ENCODE data around the gene PDSS2. TPM values are rescaled to one million over a fixed set of nuclear protein-coding genes. Genes with fewer than 3 reads are reported as not detected.
"Not testable (repeated sequence)": the region's sequence is repeated elsewhere in the genome, so short reads cannot be mapped to it uniquely, and the experiment has no call there.

PDSS2 gene
- total and polyA plus RNA-seq, 8 donors = 2.7 to 10.1 (median 6.2) TPM

DNA sequence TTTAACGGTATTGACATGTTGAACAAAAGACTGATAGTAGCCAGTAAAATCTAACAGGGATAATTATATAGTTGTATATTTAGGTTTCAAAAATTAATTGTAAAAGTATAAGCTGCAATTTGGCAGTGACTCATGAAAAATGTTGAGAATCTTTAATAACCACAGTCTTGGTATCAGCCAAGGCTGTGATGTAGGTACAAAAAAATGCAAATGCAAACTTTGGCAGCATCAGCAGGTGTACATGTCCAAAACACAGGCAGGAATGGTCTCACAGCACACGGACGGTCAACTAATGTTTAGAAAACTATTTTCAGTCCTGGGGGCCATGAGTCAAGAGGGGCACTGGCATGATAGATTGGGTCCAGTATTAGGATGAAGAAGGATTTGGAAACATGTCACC, 285.6 kb downstream of the PDSS2 start:
- TF ChIP-seq CTCF (IDR thresholded peaks at IDR 0.05) = no peak
- DNase-seq (no peak), ATAC-seq (no peak), FAIRE-seq (no peak)
- Histone ChIP-seq H3K27ac (no peak overlapping the region), H3K4me1 (no peaks in the 10 kb centered on the region), H3K36me3 (no peaks in the 10 kb centered on the region), H3K4me3 (no peak overlapping the region), H3K27me3 (no peaks in the 10 kb centered on the region), H3K9me3 (no peaks in the 10 kb centered on the region)
- intact Hi-C loops (cut with DNase I) = no loop called here
- WGBS, 2 donors = 94 to 97% methylated on average over 3 of the region's 3 CpGs

DNA sequence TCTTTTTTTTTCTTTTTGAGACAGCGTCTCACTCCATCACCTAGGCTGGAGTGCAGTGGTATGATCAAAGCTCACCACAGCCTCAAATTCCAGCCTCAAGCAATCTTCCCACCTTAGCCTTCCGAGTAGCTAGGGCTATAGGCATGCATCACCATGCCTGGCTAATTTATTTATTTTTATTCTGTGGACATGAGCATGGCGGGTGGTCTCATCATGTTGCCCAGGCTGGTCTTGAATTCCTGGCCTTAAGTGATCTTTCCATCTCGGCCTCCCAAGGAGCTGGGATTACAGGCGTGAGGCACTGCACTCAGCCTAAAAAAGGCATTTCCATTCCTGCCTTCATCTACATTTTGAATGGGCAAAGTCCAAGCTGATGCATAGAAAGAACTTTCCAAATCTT, 287.9 kb downstream of the PDSS2 start:
- no peaks in the 10 kb centered on the region for H3K9me3 ChIP-seq
- H3K27me3 ChIP-seq = no peaks in the 10 kb centered on the region
- H3K27ac ChIP-seq = no peak overlapping the region
- no peak overlapping the region for H3K4me3 ChIP-seq
- no peak for TF ChIP-seq CTCF (IDR thresholded peaks at IDR 0.05)
- H3K36me3 ChIP-seq = no peaks in the 10 kb centered on the region
- no peaks in the 10 kb centered on the region for H3K4me1 ChIP-seq
- DNase-seq = no peak
- no peak for FAIRE-seq
- ATAC-seq = no peak
- intact Hi-C loops (cut with DNase I) = no loop called here
- WGBS, 2 donors = 95 to 97% methylated on average over 5 of the region's 5 CpGs

DNA sequence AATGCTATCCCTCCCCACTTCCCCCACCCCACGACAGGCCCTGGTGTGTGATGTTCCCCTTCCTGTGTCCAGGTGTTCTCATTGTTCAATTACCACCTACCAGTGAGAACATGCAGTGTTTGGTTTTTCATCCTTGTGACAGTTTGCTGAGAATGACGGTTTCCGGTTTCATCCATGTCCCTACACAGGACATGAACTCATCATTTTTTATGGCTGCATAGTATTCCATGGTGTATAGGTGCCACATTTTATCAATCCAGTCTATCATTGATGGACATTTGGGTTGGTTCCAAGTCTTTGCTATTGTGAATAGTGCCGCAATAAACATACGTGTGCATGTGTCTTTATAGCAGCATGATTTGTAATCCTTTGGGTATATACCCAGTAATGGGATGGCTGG, 295.1 kb downstream of the PDSS2 start:
- H3K27ac ChIP-seq; H3K9me3 ChIP-seq; H3K4me3 ChIP-seq; H3K27me3 ChIP-seq; ATAC-seq; H3K4me1 ChIP-seq; H3K36me3 ChIP-seq; intact Hi-C loops (cut with DNase I); FAIRE-seq; DNase-seq: not testable (repeated sequence)
- 93% methylated on average over 3 to 4 of the region's 5 CpGs for WGBS, 2 donors

DNA sequence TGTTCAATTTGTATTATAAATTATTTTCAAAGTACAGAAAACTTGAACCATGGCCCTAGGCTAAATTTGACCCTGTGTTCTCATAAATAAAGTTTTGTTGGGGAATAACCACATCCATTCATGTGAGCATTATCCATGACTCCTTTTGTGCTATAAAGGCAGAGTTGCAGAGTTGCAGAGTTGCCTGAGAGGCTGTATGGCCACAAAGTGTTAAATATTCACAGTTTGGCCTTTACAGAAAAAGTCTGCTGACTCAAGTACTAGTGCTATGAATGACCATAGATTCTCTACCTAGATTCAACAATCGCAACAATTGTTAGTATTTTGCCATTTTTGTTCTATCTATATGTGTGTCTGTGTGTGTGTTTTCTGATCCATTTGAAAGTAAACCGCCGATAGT, 297.8 kb downstream of the PDSS2 start:
- FAIRE-seq (no peak), ATAC-seq (no peak), DNase-seq (no peak)
- no peaks in the 10 kb centered on the region for H3K9me3 ChIP-seq
- H3K4me3 ChIP-seq = no peak overlapping the region
- WGBS, 2 donors = 97 to 98% methylated on average over 3 of the region's 3 CpGs
- intact Hi-C loops (cut with DNase I) = no loop called here
- TF ChIP-seq CTCF (IDR thresholded peaks at IDR 0.05) = no peak
- no peaks in the 10 kb centered on the region for H3K4me1 ChIP-seq
- H3K27ac ChIP-seq = no peak overlapping the region
- H3K36me3 ChIP-seq = no peaks in the 10 kb centered on the region
- no peaks in the 10 kb centered on the region for H3K27me3 ChIP-seq

GRCh38 chr6:107156617-107157016, 302.7 kb downstream of the PDSS2 start:
- Histone ChIP-seq H3K4me1 (peaks cover 16 to 33% (median 24%) of the 10 kb centered on the region in 3 donors), H3K9me3 (no peaks in the 10 kb centered on the region), H3K4me3 (no peak overlapping the region), H3K27me3 (no peaks in the 10 kb centered on the region), H3K27ac (no peak overlapping the region), H3K36me3 (no peaks in the 10 kb centered on the region)
- intact Hi-C loops (cut with DNase I) = no loop called here
- no peak for TF ChIP-seq CTCF (IDR thresholded peaks at IDR 0.05)
- FAIRE-seq (no peak), DNase-seq (no peak), ATAC-seq (no peak)
- WGBS, 2 donors = 83 to 94% methylated on average over 2 of the region's 2 CpGs

DNA sequence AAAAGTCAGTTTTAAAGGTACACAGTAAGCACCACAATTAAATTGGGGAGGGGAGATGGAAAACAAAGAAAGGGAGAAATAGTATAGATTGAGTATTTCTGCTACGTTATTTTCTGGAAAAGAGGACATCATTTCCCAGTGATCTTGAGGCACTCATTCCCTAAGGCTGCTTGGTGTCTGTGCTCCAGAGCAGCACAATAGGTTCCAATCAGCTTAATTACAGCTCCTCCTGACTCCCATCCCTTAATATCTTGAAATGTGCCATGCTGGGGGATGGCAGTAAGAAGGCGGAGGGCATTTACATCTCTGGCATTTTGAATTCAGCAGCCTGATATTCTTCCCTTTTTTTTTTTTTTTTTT, 304.6 kb downstream of the PDSS2 start:
- peaks cover 16 to 34% (median 24%) of the 10 kb centered on the region in 3 donors for H3K4me1 ChIP-seq
- 63 to 71% methylated on average over 2 of the region's 2 CpGs for WGBS, 2 donors
- H3K36me3 ChIP-seq = no peaks in the 10 kb centered on the region
- H3K9me3 ChIP-seq = no peaks in the 10 kb centered on the region
- ATAC-seq (peak; percentile 5 to 18 (median 14)), FAIRE-seq (no peak), DNase-seq (no peak)
- no peaks in the 10 kb centered on the region for H3K27me3 ChIP-seq
- intact Hi-C loops (cut with DNase I) = no loop called here
- H3K4me3 ChIP-seq = no peak overlapping the region
- no peak for TF ChIP-seq CTCF (IDR thresholded peaks at IDR 0.05)
- peak overlapping the region in 3 of 4 donors; percentile 16 to 55 (median 53) for H3K27ac ChIP-seq
